Measurements from ENCODE around the gene DENND5A. TPM values are rescaled to one million over a fixed set of nuclear protein-coding genes. Genes with fewer than 3 reads are reported as not detected.

Gene DENND5A
- total and polyA plus RNA-seq, 10 of the 15 experiments (the other 5 are each of a cell fraction or from before 2014, with no cell fraction given) = 15.6 to 157 (median 85.1) TPM

- FAIRE-seq (no peak), DNase-seq (ENCODE audit: low read depth, low spot score) (no peak), ATAC-seq (no peak)
- BruUV-seq (replicated peaks) = no TSS peak
- WGBS (ENCODE audit: insufficient coverage, insufficient replicate concordance, low lambda C conversion rate, missing lambda C conversion rate) = 90% methylated on average over 3 of the region's 3 CpGs
- H3K9me3 ChIP-seq (replicated peaks; ENCODE audit: control insufficient read depth, insufficient read depth, low read length) = peaks cover 1% of the 10 kb centered on the region; the same call in 2 of the 3 replicates
- H4K20me1 ChIP-seq (ENCODE audit: control insufficient read depth, insufficient read depth) = no peaks in the 10 kb centered on the region
- RAD21 ChIA-PET (ENCODE audit: unreplicated experiment) = no interaction called here
- no peaks in the 10 kb centered on the region for H3K27me3 ChIP-seq (replicated peaks in 1 of 2; ENCODE audit: control insufficient read depth in 2 of 2, insufficient read depth in 2 of 2, low read length in 1 of 2)
- POLR2A ChIA-PET = interaction anchor here (0.6 kb wide), 1 partner anchor 68 kb away, joined by 3 read pairs; no protein-coding TSS in a partner anchor
- H2AFZ ChIP-seq (ENCODE audit: control insufficient read depth, low read depth, low read length) = no peak overlapping the region
- no peaks in the 10 kb centered on the region for H3K79me2 ChIP-seq (ENCODE audit: control insufficient read depth, insufficient read depth, low read length)
- H3K4me1 ChIP-seq (ENCODE audit: control insufficient read depth, insufficient read depth, low read length) = no peaks in the 10 kb centered on the region
- SMC1A ChIA-PET (ENCODE audit: uncharacterized antibody, unreplicated experiment) = interaction anchor here (1.0 to 1.1 kb wide), 2 partner anchors 11 to 38 kb away, joined by 4 to 5 read pairs; no protein-coding TSS in a partner anchor
- H3K9ac ChIP-seq (ENCODE audit: control insufficient read depth, insufficient read depth, low read length) = no peak overlapping the region
- no peak overlapping the region for H3K4me3 ChIP-seq
- no peak overlapping the region for H3K4me2 ChIP-seq (ENCODE audit: control insufficient read depth, insufficient read depth)
- CTCF ChIA-PET = no interaction called here
- intact Hi-C loops (cut with micrococcal nuclease; ENCODE audit: unreplicated experiment) = no loop called here
- peaks cover 0 to 11% of the 10 kb centered on the region in 2 experiments; a peak in 2 of 4 replicates for H3K36me3 ChIP-seq (ENCODE audit: control insufficient read depth in 2 of 2, insufficient read depth in 2 of 2, low read length in 1 of 2)
- in situ Hi-C loops (cut with MboI) = no loop called here
- H3K27ac ChIP-seq (ENCODE audit: control insufficient read depth, insufficient read depth) = no peak overlapping the region
- TF ChIP-seq BCLAF1 (IDR thresholded peaks at IDR 0.05) (no peak), SUPT20H (IDR thresholded peaks at IDR 0.05; ENCODE audit: borderline replicate concordance, control insufficient read depth, low read depth, low read length) (no peak), SIX5 (IDR thresholded peaks at IDR 0.05; ENCODE audit: low read depth, low read length, severe bottlenecking) (no peak), RAD51 (IDR thresholded peaks at IDR 0.05) (no peak), TCF3 (IDR thresholded peaks at IDR 0.05; ENCODE audit: borderline replicate concordance, insufficient read depth, low read depth, low read length) (no peak), FOXM1 (IDR thresholded peaks at IDR 0.05; ENCODE audit: low read depth, low read length) (no peak), SMAD1 (IDR thresholded peaks at IDR 0.05; ENCODE audit: low read depth, partially characterized antibody) (no peak), KDM1A (IDR thresholded peaks at IDR 0.05; ENCODE audit: borderline replicate concordance) (no peak), RELB (IDR thresholded peaks at IDR 0.05; ENCODE audit: low read depth) (no peak), NRF1 (conservative IDR thresholded peaks at IDR 0.05; ENCODE audit: low read depth, low read length) (no peak), ZSCAN29 (IDR thresholded peaks at IDR 0.05) (no peak), ZNF384 (IDR thresholded peaks at IDR 0.05; ENCODE audit: borderline replicate concordance, low read depth, low read length) (no peak), CEBPZ (IDR thresholded peaks at IDR 0.05; ENCODE audit: low read depth, low read length) (no peak), BACH1 (IDR thresholded peaks at IDR 0.05; ENCODE audit: borderline replicate concordance) (no peak), MYC (IDR thresholded peaks at IDR 0.05; ENCODE audit: insufficient read depth, insufficient read length, insufficient replicate concordance, low read length, severe bottlenecking) (no peak), MTA3 (IDR thresholded peaks at IDR 0.05; ENCODE audit: borderline replicate concordance, low read length) (no peak), MEF2B (IDR thresholded peaks at IDR 0.05; ENCODE audit: partially characterized antibody, poor library complexity, severe bottlenecking) (no peak), CBFB (IDR thresholded peaks at IDR 0.05; ENCODE audit: low read depth) (no peak)
Observed at GRCh38 chr11:9192561-9192960, 72.6 kb downstream of the DENND5A start.
